SH-SY5Y (cell line): ENCODE data around the gene VIPR1.

Experiments used
- GATA2 ChIP-seq: IDR thresholded peaks from 2 replicates; pipeline ENCODE4 v1.6.1; 2011; ENCODE audit warnings: mild to moderate bottlenecking, low read depth, low read length
- GATA3 ChIP-seq: IDR thresholded peaks from 2 replicates; pipeline ENCODE4 v1.6.1; 2011; ENCODE audit warnings: low read depth, mild to moderate bottlenecking, low read length, moderate library complexity

Gene VIPR1

DNA sequence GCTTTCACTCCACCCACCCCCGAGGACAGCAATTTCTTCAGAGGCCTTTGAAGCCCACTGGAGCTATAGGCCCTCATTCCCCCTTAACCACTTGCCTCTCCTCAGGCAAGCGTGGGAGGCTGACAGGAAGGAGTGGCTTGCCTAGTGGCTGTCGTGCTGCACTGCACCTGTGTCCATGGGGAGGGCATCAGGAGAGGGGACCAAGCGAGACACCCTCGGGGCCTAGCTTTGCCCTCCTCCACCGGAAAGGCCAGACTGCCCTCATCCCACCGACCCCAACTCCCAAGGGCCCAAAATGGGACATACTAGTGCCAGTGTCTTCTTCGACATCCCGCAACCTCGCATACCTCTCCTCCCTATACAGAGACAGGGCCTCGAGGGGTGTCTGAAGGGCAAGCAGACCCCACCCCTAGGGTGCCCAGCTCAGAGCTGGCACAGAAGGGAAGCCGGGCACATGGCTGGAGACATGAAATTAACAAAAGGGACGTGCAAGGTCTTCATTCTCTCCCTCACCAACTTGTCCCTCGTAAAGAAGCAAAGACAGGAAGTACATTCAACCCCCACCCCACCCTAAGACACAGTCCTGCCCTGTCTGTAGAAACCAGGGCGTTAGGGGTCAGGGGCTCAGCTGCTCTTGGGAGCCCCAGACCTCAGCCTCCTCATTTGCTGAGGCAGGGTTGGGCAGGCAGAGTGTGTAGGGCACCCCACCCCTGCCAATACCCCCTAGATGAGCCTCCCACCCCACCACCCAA is 24.3 kb downstream of the VIPR1 start:
- no peak for TF ChIP-seq GATA3
- TF ChIP-seq GATA2: no peak

DNA sequence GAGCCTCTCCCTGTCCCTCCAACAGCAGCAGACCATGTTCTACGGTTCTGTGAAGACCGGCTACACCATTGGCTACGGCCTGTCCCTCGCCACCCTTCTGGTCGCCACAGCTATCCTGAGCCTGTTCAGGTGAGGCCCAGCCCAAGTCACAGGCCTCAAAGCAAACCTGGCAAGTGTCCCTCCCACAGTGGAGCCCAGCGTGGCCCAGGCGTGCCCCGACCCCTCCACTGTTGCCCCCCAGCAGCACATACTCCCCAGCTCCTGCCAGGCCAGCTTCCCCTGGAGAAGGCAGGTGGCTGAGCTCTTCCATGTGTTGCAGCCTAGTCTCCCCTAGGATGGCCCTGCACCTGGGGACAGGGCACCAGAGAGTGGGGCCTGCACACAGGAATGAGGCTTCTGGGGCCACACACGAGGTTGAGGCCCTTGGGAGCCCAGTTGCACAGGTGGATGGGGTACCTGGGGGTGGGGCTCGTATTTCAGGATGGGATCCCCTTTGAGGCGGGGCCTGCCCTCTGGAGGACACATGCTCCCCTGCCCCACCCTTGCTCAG is 25.0 kb downstream of the VIPR1 start:
- TF ChIP-seq GATA2 (no peak), GATA3 (no peak)

DNA sequence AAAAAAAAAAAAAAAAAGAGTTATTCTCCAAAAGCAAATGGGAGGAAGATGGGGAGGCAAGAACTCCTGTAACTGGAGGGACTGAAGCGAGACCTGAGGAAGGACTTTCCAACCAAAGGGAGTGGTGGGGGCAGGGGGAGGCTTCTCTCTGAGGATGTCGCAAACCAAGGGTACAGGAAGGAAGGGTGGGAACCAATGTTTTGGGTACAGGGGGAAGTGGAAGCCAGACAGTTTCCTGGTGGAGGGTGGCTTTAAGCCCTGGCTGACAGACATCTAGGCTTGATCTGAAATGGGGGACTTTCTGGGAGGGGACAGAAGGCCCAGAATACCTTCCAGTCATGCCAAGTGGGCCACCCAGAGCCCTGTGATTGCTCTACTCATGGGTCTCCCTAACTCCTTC is 27.0 kb downstream of the VIPR1 start:
- TF ChIP-seq GATA3 (no peak), GATA2 (no peak)

DNA sequence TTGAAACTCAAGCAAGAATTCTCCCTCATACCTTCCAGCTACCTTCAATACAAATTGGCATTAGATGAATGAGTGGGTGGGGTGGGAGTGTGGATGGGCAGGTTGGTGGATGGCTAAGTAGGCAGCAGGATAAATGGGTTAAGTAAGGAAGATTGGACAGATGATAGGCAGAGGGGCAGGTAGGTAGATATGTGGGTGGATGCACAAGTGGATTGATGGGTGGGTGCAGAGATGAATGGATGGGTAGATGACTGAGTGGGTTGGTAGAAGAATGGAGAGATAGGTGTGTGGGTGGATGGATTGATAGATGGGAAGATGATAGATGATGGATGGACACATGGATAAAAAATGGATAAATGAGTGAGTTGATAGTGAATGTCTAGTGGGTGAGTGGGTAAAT is 27.6 kb downstream of the VIPR1 start:
- TF ChIP-seq GATA2 (no peak), GATA3 (no peak)

DNA sequence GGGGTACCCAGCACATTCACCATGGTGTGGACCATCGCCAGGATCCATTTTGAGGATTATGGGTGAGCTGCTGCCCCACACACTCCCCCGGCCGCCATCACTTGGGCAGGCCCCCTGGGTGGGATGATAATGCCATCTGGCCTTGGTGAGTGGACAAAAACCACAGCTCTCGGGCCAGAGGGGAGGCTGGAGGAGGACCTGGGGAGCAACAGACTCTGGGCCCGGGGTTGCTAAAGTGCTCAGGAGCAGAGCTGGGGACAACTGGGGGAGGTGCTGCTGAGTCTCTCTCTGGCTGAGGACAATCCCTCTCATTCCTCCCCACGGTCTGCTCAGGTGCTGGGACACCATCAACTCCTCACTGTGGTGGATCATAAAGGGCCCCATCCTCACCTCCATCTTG is 29.0 kb downstream of the VIPR1 start:
- no peak for TF ChIP-seq GATA3
- TF ChIP-seq GATA2: no peak

DNA sequence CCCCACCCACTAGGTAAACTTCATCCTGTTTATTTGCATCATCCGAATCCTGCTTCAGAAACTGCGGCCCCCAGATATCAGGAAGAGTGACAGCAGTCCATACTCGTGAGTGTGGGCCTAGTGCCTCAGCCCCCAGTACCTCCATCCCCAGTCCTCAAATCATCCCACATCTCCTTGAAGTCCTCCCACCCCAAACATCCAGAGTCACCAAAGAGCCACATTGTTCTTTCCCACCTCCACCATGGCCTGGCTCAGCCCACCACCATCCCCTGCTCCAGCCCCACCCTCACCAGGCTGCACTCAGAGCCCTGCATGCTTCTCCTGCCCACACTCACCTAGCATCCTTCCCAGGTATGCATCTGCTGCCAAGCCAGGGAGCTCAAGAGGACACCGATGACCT is 29.8 kb downstream of the VIPR1 start:
- TF ChIP-seq GATA2 (no peak), GATA3 (no peak)

DNA sequence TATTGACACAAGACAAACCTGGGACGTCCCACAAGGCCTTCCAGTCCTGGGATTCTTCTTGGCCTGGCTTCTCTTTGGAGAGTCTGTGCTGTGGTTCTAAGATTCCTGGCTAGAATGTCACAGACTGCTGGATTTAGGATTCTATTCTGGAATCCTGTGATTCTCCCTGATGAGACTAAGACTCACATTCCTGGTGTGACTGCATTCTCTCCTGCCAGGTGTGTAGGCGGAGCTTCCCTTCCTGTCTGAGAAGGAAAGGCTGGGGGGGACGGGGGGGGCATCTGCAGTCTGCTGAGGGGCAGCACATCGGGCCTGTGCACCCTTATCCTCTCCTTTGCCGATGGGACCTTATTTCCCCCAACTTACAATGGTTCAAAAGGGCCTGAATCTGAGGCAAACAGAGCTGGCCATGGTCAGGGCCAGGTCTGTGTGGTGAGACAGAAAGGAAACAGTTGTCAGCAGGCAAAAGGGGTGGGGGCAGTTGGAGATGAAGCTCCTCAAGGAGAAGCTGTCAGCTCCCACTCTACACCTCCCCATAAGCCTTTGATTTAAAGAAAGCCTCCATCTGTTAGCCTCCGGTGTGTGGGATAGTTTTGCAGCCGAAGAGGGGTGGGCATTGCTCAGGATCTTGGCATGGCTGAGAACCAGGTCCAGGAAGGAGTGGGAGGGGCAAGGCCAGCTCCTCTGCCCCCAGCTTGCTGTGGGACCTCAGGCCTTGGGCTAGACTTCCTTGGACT is 30.9 kb downstream of the VIPR1 start:
- no peak for TF ChIP-seq GATA2
- TF ChIP-seq GATA3: no peak

DNA sequence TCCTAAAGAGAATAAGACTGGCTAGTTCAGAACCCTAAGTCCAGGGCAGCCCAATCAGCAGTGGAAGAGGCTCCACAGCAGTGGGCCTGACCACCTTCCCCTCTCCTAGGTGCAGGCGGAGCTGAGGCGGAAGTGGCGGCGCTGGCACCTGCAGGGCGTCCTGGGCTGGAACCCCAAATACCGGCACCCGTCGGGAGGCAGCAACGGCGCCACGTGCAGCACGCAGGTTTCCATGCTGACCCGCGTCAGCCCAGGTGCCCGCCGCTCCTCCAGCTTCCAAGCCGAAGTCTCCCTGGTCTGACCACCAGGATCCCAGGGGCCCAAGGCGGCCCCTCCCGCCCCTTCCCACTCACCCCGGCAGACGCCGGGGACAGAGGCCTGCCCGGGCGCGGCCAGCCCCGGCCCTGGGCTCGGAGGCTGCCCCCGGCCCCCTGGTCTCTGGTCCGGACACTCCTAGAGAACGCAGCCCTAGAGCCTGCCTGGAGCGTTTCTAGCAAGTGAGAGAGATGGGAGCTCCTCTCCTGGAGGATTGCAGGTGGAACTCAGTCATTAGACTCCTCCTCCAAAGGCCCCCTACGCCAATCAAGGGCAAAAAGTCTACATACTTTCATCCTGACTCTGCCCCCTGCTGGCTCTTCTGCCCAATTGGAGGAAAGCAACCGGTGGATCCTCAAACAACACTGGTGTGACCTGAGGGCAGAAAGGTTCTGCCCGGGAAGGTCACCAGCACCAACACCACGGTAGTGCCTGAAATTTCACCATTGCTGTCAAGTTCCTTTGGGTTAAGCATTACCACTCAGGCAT is 33.7 kb downstream of the VIPR1 start:
- no peak for TF ChIP-seq GATA3
- TF ChIP-seq GATA2: no peak

DNA sequence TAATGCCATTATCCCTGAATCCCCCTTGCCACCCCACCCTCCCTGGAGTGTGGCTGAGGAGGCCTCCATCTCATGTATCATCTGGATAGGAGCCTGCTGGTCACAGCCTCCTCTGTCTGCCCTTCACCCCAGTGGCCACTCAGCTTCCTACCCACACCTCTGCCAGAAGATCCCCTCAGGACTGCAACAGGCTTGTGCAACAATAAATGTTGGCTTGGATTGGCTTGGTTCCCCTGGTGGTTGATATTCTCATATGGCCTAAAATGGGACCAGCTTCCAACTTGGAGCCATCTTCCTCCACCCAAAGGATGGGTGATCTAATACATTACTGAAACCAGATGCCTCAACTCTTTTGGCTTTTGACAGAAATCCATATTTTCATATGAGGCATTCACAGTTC is 34.9 kb downstream of the VIPR1 start:
- TF ChIP-seq GATA3 (no peak), GATA2 (no peak)

DNA sequence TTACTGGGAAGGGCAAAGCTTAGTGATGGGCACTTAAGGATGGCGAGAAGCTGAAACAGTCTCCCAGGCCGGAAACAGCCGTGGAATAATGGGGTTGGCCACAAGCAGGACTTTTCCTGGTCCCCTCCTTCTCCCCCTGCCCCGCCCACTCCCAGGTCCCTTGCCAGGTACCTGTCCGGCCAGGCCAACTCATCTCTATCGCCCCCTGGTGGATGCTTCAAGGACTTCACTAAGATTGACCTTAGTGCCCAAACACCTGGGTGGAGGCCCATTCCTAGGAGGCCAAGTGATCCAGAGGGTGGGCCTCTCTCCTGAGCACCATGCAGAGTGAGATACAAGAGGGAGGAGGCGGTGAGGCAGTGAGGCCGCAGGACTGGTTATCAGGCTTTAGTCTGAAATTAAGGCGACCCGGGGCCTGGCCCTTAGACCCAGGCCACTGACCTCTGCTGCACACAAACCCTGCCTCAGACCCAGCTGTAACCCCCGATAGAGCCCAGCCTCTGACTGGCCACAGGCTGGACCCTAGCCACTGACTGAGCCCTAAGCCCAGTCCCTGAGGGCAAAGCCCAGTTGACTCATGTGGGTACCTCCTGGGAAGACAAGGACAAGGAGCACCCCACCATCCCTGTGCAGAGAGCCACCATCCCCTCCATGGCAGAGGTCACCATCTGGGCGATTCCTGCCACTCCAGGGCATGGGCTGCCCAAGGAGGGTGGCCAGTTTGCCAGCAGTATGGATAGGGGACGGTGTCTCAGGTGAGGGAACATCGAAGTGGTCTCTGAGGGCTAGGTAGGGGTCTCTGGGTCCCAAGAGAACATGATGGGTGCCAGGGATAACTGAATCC is 37.6 kb downstream of the VIPR1 start:
- TF ChIP-seq GATA3: no peak
- no peak for TF ChIP-seq GATA2

DNA sequence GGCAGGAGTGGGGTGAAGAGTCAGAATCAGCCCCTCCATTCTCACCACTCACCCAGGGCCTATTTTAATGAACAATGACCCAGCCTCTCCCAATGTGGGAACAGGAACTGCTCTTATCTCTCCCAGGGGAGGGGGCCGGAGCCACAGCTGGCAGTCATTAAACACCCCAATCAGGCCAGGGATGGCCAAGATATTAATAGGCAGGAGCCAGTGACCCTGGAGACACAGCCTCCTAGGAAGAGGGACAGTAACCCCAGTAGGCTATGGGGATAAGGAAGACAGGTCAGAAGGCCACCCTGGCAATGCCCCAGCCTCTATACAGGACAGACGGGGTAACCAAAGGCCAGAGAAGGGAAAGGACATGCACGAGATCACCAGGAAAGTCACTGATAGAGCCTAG is 38.6 kb downstream of the VIPR1 start:
- no peak for TF ChIP-seq GATA3
- TF ChIP-seq GATA2: no peak

DNA sequence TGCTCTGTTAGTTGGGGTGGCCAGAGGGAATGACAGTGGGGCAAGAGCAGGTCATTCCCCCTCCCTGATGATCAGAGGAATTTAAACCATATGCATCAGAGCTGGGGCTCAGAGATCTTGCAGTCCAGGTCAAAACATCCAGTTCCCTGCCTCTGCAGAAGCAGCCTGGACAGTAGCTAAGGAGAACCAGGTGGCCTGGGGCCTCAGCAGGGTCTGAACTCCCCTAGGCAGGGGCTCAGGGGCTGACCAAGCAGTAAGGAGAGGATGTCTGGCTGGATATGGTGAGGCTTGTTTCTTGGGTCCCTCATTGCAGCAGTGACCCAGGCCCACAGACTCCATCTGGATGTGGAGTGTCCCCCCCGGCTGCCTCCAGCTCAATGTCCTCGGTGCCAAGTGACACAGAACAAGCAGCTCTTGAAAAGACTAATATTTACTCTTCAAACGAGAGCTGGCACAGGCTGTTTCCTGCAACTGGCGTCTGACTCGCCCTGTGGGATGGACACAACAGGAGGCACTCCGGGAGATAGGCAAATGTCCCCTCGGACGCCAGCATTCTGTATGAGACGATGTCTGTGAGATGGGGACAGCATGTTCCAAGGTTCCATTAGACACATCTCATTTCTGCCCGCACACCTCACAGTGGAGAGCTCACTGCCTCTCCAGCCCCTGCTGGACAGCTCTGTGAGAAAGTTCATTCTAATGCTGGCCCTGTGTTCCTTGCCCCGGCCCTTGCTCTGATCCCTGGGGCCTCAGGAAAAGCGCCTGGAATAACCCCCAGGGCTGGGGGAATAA is 42.2 kb downstream of the VIPR1 start:
- TF ChIP-seq GATA3: no peak
- TF ChIP-seq GATA2: no peak

DNA sequence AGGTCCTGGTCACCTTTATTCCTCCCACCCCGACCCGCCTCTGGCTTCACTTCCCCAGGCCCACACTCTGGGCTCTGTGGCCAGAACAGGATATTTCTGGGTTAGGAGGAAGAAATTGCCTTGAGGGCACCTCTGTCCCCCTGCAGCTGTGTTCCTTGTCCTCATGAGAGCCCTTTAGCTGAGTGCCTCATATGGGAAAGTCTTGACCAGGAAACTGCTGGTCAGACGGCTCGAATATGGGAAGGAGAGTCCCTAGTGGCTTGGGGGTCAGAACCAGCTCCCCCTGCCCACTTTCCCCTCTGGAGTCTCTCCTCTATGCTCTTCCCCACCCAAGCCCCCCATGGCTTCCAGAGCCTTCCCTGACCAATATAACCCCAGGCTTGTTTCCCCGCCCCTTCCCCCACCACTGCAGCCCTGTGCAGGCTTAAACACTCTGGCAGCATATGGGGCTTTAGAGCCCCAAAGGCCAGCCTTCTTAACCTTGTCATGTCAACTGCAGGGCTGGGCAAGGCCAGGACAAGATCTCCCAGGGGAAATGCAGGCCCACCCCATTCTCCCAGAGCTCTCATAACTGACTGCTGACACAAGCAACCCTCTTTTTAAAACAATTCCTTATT is 42.9 kb downstream of the VIPR1 start:
- TF ChIP-seq GATA2 (no peak), GATA3 (no peak)
